ENCODE results near the gene DIRAS1.

The DIRAS1 gene, protein sequence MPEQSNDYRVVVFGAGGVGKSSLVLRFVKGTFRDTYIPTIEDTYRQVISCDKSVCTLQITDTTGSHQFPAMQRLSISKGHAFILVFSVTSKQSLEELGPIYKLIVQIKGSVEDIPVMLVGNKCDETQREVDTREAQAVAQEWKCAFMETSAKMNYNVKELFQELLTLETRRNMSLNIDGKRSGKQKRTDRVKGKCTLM

DNA sequence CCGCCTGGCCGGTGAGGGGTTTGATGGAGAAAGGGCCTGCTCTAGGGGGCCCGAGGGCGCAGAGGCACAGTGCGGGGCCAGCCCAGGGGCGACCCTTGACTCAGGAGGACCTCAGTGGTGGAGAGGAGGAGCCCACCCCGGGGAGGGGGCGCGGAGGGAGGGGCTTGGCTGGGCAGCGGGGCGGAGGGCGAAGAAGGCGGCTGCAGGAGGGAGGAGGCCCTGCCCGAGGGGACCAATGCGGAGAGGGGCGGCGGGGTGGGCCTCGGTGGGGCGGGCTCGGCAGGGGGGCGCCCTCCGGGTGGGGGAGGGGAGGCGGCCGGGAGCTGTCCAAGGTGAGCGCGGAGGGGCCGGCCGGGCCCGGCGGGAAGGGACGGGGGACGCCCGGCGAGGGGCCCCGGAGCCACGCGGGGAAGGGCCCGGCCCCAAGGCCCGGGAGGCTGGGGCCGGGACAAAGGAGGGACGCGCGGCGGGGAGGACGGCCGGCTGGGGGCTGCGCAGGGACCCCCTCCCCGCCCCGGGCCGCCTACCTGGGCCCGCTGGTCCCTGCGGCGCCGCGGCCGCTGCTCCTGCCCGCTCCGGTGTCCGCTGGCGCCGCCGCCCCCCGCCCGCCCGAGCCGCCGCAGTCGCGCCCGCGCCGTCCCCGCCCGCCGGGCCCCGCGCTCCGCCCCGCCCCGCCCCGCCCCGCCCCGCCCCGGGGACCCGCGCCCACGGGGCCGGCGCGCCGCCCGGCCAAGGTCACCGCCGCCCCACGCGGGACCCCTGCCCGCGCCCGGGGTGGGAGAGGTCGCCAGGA lies at the start of gene DIRAS1:
TSS of gene DIRAS1 (minus strand) at position 596 of the 793 bp plus-strand sequence. CDS start 3,566 bp downstream, outside the sequence.
- no peak for DNase-seq

DNA sequence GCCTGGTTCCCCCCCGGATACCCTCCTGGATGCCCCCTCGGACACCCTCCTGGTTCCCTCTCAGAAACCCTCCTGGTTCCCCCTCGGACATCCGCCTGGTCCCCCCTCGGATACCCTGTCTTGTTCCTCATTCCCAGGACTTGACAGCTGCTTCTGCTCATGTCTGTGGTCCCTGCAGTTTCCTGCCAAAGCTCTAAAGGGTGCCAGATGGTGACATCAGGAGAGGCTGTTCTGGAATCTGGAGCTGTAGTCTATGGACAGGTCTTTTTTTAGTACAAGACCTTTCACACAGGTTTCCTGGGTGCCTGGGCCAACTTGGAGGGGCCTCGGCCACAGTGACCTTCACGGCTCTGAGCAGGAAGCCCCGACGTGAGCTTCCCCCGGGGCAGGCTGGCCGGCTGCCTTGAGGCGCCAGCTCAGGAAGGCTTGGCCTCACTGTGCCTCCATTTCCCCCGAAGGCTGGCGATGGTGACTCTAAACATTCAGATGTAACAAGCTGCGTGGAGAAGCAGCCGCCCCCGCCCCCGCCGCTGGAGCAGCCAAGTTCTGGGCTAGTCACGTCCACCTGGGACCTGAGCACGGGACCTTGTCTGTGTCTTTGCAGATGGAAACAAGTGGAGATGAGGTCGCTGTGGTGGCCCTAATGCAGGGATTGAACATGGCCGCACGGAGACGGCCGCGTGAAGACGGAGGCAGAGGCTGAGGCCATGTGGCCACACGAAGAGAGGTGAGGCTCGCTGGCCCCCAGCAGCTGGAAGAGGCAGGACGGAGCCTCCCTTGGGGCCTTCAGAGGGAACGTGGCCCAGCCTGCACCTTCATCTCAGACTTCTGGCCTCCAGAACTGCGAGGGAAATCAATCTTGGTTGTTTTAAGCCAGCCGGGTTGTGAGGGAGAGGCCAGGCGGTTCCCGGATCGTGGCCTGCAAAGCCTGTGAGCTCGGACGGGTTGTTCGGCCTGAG lies 49.2 kb upstream of the DIRAS1 start:
- no peak for DNase-seq

DNA sequence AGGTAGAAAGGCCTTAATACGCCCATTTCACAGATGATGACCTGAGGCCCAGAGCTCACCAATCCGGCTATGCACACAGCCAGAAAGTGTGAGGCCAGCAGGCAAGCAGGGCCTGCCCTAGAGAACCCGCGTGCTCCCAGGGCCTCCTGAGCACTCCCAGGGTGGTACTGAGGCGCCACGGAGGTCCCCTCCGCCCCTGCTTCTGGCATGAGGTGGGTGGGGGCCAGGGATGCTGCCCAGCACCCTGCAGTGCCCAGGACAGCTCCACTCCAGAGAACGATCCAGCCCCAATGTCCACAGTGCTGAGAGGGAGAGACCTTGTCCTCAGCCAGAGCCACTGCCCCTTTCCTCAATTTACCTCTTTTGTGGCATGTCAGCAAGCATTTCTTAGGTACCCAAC lies 48.0 kb upstream of the DIRAS1 start:
- DNase-seq = no peak

DNA sequence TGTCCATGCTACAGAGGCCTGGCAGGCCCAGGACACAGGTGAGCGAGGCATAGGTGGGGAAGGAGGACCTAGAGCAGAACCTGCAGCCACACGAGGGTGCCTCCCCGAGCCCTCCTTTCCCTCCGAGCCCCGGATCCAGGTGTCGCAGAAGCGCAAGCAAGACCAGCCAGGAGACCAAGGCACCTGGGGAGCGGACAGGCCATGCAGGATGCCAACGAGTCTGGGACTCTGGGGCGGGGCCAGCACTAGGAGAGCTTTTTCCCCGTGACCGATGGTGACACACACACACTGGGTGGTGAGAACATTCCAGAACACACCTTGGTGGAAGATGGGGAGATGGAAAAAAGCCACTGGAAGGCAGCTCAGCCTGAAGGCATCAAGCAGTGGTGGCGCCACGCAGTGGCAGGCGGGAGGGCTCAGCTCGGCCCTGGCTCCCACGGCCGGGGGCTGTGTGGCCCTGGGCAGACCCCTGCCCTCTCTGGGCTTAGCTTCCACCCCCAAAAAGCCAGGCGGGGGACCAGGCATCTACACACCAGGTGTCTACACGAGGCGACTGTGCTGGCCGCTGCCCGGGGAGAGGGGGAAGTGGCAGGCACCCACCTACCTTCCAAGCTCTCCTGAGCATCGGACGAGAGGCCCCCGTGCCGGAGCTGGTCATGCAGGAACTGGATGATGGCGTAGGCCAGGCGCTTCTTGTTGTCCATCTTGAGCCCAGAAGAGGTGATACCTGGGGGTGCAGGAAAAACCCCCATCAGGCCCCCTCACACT lies 47.4 kb upstream of the DIRAS1 start:
- no peak for DNase-seq

DNA sequence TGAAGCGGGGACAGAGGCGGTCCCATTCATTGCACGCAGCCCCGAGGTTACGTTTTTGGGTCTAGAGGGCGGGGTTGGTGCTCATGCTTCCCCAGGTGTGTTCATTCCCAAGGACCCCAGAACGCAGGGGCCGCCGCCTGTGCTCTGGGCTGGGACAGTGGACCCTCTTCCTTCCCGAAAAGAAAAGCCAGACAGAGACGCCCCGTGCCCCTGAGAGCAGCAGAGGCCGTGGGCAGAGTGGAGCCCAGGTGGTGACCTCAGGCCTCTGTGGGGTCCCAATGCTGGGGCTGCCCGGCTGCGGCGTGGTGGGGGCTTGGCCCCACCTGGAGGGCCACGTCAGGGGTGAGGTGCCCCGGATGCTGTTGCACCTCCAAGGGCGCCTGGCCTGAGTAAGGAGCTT lies 46.5 kb upstream of the DIRAS1 start:
- no peak for DNase-seq

DNA sequence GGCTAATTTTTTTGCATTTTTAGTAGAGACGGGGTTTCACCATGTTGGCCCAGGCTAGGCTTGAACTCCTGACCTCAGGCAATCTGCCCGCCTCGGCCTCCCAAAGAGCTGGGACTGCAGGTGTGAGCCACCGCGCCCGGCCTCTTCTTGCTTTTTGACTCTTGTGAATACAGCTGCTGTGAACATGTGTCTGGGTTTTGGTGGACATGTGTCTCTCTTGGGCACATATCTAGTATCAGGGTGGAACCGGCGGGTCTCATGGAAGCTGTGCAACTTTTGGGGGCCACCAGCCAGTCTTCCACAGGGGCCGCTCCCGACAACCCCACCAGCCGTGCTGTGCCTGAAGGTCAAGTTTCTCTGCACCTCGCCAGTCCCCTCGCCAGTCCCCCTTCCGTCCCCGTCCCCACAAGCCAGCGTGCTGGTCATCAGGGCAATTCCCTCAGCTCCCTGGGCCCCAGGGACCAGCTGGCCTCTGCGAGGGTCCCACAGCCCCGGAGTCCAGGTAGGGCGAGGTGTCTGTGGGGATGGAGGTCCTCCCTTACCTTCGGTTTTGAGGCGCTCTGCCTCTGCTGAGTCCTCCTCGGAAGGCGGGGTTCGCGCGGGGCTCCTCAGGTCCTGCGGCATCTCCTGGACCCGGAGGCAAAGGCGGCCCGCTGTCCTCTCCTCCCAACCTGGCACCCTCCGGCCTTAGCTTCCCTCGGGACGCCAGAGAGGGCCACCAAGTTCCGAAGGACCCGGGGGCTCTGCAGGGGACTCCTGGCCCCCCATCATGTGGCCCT lies 45.6 kb upstream of the DIRAS1 start:
- no peak for DNase-seq

DNA sequence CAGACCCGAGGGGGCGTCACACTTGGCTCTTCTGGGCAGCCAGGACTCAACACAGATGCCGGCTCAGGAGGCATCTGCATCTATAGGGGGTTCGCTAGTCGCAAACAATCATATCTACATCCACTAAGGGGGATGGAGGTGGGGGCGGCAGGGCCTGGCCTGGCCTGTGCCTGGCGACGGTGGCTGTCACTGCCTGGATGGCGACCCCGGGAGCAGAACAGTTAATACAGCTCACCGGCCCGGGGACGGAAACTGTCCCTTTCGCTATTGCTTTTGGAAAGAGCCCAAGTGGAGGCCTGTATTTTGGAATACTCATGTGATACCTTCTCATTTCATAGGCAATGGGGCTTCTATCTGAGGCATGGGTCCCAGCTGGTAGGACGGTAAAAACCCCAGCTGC lies 44.2 kb upstream of the DIRAS1 start:
- DNase-seq = no peak

DNA sequence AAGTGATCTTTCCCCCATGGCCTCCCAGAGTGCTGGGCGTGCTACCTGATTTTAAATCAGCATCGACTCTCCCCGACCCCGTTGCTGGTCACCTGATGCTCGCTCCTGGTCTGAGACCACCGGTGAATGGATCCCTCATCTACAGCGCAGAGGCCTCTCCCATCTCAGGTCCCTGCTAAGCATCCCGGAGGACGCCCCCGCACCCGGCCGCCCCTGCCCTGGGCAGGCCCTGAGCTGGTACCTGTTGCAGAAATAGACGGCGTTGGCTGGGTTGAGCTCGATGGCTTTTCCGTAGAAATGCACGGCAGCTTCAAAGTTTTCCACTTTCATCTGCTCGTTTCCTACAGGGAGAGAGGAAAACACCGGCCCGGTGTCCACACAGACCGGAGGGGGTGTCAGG lies 43.8 kb upstream of the DIRAS1 start:
- DNase-seq = no peak

DNA sequence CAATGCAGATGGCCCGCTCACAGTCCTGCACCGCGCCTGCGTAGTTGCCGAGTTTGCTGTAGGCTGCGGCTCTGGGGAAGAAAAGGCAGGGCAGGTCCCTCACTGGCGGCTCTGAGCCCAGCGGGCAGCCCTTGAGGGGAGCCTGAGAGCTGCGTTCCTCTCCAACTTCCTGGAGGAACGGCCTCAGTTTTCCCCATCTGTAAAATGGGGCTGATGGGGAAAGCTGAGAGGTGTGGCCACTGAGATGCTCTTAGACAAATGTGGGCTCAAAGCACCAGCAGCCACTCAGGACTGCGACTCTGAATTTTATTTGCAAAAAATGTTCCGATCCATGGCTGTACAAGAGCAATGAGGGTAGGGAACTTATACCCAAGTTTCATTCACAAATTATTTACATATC lies 42.5 kb upstream of the DIRAS1 start:
- DNase-seq = no peak

DNA sequence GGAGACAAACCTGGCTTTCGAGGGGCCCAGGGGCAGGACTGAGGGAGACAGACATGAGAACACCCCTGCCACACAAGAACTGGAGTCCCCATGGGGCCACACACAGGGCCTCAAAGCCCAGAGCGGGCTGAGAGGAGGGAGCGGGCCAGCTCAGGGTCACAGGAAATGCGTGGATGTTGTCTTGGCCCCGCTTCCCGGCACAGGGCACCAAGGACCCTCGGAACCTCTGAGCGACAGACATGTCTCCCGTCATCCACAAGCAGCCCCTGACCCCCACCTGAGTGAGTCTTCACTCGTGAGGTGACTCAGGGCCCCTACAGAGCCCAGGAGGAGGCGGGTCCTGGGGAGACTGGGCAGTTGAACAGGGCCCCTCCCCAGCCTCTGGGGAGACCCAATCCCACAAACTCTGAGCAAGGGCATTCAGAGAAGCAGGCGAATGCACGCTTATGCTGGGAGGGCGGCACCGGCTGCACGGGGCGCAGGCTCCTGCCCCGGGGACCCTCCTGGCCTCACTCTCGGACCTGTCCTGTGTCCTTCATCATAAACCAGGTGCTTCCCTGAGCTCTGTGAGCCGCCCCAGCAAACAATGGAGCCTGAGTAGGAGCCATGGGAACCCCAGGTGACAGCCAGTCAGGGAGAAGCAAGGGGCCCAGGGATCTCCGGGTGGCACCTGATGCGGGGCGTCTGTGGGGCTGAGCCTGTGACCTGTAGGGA lies 41.8 kb upstream of the DIRAS1 start:
- DNase-seq = no peak

DNA sequence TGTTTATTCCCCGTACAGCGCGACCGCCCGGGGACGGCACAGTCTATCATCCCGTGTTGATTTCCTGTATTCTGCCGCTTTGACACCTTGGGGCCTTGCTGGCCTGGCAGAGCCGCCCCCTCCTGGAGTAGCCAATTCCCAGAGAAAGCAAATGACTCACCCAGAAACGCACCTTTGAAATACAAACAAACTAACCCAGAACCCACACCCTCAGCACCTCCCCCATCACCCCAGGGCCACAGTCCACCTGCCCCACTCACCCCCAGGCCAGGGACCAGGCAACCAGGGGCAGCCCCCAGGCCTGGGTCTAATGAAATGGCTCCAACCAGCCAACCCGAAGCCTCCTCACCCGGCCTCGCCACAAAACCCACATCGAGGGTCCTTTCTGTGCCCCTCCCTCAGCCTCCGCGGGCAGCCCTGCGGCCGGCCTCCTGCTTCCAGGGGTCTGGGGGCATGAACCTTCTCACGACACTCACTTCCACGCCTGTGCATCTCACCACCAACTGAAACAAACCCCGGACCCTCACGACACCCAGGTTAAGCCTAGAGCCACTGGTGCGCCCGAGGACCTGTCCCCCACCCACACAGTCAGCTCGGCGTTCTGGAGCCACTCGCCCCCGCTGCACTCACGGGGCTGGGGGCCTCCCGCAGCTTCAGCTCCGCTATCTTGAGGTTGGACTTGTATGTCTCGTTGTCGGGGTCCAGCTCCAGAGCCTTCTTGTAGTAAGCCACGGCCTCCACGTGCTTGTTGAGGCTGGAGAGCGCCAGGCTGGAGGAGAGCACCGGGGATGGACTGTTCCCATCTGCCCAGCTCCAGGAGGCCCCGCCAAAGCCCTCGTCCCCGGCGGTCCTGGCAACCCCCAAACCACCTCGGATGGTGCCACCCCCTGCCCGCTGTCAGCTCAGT lies 41.0 kb upstream of the DIRAS1 start:
- no peak for DNase-seq

DNA sequence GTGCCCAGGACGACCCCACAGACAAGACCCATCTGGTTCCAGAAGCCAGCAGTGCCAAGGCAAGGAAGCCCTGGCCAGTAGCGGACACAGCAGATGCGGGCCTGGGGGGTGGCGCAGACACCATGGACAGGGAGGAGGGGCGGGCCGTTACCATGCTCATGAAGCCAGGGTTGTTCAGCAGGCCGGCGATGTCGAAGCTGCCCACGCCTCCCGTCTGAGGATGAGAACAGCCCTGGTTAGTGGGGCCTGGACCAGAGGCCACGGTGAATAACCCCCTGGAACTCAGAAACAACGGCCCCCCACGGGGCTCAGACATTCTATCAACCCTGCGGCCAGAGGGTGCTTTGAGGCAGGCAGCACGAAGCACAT lies 40.1 kb upstream of the DIRAS1 start:
- DNase-seq = no peak

DNA sequence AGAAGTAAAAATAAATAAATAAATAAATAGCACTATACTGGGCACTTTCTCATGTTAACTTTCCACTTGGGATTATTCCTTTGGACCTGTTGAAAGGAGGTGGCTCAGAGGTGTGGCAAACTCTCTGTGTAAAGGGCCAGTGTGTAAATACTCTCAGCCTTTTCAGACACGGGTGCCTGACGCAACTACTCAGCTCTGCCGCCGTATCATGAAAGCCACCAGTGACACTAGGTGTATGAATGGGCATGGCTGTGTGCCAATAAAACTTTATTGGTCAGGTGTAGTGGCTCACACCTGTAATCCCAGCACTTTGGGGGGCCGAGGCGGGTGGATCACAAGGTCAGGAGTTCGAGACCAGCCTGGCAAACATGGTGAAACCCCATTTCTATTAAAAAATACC lies 38.8 kb upstream of the DIRAS1 start:
- DNase-seq = no peak

DNA sequence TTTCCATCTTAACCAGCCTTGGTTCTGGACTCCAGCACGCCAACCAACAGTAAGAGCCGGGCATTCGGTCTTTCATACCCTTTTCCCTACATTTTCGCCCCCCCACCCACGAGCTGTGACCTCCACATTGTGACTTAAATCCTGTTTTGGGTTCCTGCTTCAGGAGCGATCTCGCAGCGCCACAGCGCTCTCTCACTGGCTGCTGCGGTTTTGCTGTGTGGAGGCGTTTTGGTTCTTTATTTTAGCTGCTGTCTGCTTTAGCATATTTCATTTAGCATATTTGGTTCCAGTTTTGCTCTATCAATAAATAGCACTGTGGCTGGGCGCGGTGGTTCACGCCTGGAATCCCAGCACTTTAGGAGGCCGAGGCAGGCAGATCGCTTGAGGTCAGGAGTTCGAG lies 38.2 kb upstream of the DIRAS1 start:
- DNase-seq = no peak

DNA sequence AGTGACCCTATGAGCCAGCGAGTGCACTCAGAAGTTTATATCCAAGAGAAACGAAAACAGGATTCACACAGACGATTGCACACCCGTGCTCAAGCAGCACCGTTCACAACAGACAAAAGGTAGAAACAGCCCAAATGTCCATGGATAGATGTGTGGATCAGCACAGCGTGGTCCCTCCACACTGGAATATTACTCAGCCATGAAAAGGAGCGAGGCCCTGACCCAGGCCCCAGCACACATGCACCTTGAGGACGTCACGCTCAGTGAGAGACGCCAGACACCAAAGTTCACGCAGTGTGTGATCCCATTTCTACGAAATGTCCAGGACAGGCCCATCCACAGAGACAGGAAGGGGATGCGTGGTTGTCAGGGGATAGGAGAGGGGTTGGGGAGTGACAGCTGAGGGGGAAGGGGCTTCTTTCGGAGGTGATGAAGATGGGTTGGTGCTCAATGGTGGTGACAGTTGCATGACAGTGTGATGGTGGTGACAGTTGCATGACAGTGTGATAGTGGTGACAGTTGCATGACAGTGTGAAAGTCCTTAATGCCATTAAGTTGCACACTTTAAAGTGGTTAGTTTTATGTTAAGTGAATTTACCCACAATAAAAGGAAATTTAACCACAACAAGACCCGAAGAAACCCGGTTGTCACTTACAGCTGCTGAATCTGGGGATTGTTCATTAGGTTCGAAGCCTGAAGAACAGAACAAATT lies 37.6 kb upstream of the DIRAS1 start:
- DNase-seq = no peak

DNA sequence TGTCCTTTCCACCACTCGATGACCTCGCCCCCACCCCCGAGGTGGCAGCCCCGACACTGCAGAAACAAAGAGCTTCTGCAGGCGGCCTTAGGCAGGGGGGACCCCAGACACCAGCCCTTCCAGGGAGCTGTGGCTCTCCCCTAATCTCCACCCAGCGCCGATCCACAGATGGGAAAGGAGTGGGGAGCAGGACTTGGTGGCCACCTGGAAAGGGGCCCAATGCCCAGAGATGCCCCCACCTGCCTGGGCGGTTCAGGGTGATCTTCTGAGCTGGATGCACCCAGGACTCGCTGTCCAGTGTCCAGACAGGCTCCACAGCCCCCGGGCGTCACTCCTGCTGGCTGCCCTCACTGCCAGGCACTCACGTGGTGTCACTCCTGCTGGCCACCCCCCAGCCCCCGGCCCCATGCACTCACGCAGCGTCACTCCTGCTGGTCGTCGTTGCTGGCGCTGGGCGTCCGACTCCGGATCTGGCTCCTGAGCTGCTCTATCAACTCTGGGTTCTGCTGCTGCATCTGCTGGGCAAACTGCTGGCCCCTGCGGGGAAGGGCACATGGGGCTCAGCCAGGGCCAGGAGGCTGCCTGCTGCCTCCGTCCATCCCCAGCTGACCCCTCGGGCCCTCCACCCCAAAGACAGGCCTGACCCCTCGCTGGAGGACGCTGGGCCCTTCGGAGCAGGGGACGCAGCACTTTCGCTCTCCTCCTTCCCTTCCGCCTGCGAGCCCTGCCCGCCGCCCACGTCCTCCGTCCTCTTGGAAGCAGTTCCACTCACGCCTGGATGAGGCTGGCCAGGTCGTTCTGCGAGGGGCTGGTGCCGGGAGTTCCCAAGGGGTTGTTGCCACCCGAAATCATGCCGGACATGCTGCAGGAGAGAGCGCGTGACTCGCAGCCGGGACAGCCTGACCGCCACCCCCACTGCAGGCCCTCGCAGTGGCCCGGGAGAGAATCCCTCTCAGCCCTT lies 36.0 kb upstream of the DIRAS1 start:
- DNase-seq = no peak

DNA sequence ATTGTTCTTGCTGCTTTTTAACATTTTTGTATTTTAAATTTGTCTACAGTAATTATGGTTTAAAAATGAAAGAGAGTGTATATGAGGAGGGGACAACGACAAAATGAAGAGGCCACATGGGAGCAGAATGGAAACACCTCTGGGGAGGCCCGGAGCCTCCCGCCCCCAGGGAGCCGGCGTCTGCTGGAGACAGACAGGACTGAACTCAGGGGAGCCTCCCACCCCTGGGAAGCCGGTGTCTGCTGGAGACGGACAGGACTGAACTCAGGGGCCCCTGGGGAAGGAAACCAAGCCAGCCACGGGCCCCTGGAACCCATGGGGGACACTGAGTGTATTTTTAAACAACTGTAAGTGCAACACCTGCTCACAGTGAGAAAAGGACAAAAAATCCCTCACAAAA lies 35.3 kb upstream of the DIRAS1 start:
- no peak for DNase-seq

DNA sequence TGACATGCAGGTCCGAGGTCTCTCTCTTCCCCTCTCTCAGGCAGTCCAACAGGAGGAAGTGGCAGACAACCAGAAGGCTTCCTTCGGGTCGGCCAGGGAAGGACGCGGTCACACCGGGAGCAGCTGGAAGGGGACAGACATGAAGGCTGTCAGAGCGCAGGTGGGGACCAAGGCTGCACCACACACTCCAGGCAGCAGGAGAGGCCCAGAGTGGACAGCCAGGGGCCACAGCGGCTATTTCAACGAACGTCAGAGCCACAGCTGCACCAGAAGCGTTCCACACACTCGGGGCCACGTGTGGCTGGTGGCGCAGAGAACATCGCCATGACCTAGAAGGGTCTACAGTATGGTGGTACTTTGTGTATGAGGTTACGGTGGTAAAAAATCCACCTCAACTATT lies 34.6 kb upstream of the DIRAS1 start:
- no peak for DNase-seq

DNA sequence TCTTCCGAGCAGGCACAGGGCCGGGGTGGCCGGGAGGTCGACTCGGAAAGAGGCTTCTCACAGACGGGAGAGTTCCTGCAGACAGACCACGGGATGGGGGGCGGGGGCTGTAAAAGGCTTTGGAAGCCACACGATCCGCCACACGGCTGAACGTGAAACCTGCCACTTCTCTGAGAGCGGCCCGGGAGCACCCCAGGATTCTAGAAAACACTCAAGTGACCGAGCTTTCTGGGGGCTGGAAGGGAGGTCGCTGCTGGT lies 34.2 kb upstream of the DIRAS1 start:
- DNase-seq = no peak
